ENCODE data around the gene SPEG. TPM values are rescaled to one million over a fixed set of nuclear protein-coding genes. Genes with fewer than 3 reads are reported as not detected.

Gene SPEG
- total RNA-seq, 2 experiments from 2014 or later: 18.1 to 23.6 TPM

GRCh38 chr2:219491278-219491963 is 56.8 kb downstream of the SPEG start:
- H3K4me3 Mint-ChIP-seq: no peak overlapping the region
- POLR2A ChIA-PET: interaction anchor here (2.4 kb wide), 1 partner anchor 9 kb away, joined by 7 read pairs; no protein-coding TSS in a partner anchor
- H3K36me3 Mint-ChIP-seq: no peaks in the 10 kb centered on the region
- H3K27ac Mint-ChIP-seq: no peak overlapping the region
- DNase-seq (no peak), ATAC-seq (ENCODE audit: low read depth) (no peak)
- peaks cover 39% of the 10 kb centered on the region for H3K27me3 Mint-ChIP-seq
- peaks cover 1% of the 10 kb centered on the region for H3K4me1 Mint-ChIP-seq
- H3K9me3 Mint-ChIP-seq: no peaks in the 10 kb centered on the region

GRCh38 chr2:219492575-219492974 is 57.9 kb downstream of the SPEG start:
- no peak overlapping the region for H3K4me3 Mint-ChIP-seq
- H3K27ac Mint-ChIP-seq: no peak overlapping the region
- H3K36me3 Mint-ChIP-seq: no peaks in the 10 kb centered on the region
- H3K27me3 Mint-ChIP-seq: peaks cover 44% of the 10 kb centered on the region
- ATAC-seq (ENCODE audit: low read depth) (no peak), DNase-seq (no peak)
- peaks cover 5% of the 10 kb centered on the region for H3K4me1 Mint-ChIP-seq
- POLR2A ChIA-PET: interaction anchor here (2.4 kb wide), 1 partner anchor 10 kb away, joined by 7 read pairs; no protein-coding TSS in a partner anchor
- no peaks in the 10 kb centered on the region for H3K9me3 Mint-ChIP-seq

GRCh38 chr2:219493086-219493485 is 58.4 kb downstream of the SPEG start:
- Mint-ChIP-seq H3K4me1 (peaks cover 6% of the 10 kb centered on the region), H3K9me3 (no peaks in the 10 kb centered on the region), H3K27ac (no peak overlapping the region), H3K36me3 (no peaks in the 10 kb centered on the region), H3K4me3 (no peak overlapping the region), H3K27me3 (peaks cover 45% of the 10 kb centered on the region)
- no peak for DNase-seq
- POLR2A ChIA-PET: interaction anchor here (2.4 kb wide), 1 partner anchor 11 kb away, joined by 7 read pairs; no protein-coding TSS in a partner anchor
- no peak for ATAC-seq (ENCODE audit: low read depth)

DNA sequence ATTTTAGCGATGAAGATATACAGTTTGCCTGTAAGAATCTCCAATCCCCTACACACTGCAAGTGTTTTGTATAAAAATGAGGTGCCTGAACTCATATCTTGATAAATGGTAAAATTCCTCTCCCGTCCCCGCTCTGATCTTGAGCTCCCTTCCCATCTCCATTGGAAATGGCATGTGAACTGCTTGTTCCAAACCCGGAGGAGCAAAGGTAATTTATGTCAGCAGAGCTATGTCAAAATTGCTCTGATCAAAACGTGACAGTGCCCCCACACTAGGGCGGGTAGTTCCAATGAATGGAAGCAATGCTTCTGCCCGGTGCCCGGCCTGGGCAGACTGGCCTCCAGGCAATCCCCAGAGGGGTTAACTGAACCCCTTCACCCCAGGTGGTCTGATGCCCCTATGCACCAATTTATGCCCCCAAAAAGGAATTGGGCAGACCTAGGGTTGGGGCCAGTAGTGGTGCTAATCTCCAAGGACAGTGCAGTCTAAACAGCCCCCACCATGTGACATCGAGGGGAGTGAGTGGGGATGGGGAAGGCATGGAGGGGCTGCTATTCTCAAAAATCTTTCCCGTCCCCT is 60.4 kb downstream of the SPEG start:
- POLR2A ChIA-PET: interaction anchor here (0.8 to 1.1 kb wide), 2 partner anchors 35 to 37 kb away, joined by 3 to 4 read pairs; no protein-coding TSS in a partner anchor
- Mint-ChIP-seq H3K4me1 (peaks cover 17% of the 10 kb centered on the region), H3K36me3 (no peaks in the 10 kb centered on the region), H3K27me3 (peaks cover 49% of the 10 kb centered on the region), H3K9me3 (no peaks in the 10 kb centered on the region), H3K4me3 (no peak overlapping the region), H3K27ac (no peak overlapping the region)
- DNase-seq (no peak), ATAC-seq (ENCODE audit: low read depth) (no peak)

- Mint-ChIP-seq H3K4me1 (peaks cover 20% of the 10 kb centered on the region), H3K27me3 (peaks cover 49% of the 10 kb centered on the region), H3K27ac (no peak overlapping the region), H3K36me3 (no peaks in the 10 kb centered on the region), H3K9me3 (no peaks in the 10 kb centered on the region), H3K4me3 (no peak overlapping the region)
- DNase-seq (peak; percentile 59), ATAC-seq (ENCODE audit: low read depth) (no peak)
- POLR2A ChIA-PET: interaction anchor here (1.1 kb wide), 2 partner anchors 34 kb away, joined by 3 to 4 read pairs; no protein-coding TSS in a partner anchor
Measured at GRCh38 chr2:219495531-219496122, 61.0 kb downstream of the SPEG start.

- no peak for ATAC-seq (ENCODE audit: low read depth)
- H3K27me3 Mint-ChIP-seq: peaks cover 49% of the 10 kb centered on the region
- no peak overlapping the region for H3K27ac Mint-ChIP-seq
- DNase-seq: no peak
- POLR2A ChIA-PET: interaction anchor here (1.1 kb wide), 1 partner anchor 33 kb away, joined by 3 read pairs; no protein-coding TSS in a partner anchor
- H3K36me3 Mint-ChIP-seq: no peaks in the 10 kb centered on the region
- peaks cover 20% of the 10 kb centered on the region for H3K4me1 Mint-ChIP-seq
- no peak overlapping the region for H3K4me3 Mint-ChIP-seq
- no peaks in the 10 kb centered on the region for H3K9me3 Mint-ChIP-seq
Measured at GRCh38 chr2:219496247-219496824, 61.7 kb downstream of the SPEG start.

DNA sequence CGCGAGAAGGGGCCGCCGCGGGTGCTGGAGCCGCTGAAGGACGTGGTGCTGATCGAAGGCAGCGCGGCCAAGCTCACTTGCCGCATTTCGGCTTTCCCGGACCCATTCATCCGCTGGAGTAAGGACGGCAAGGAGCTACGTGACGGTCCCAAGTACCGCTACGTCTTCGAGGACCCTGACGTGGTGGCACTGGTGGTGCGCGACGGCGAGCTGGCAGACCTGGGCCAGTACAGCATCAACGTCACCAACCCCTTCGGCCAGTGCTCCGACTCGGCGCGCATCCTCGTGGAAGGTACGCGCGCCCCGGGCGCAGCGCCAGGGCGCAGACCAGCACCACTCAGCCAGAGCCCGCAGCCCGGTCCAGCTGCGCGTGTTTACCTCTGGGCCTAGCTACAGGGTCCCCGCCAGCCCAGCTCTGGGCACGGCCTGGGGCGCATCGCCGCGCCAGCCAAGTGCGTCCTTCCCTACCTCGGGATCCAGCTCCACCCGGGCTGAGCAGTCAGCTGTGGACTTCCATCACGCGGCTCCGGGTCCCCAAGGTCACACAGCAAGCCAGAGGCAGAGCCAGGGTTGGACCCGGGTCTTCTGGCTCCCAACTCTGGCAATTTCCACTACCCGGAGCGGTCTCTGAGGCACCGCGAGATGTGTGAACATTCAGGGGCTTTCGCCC is 62.3 kb downstream of the SPEG start:
- ATAC-seq (ENCODE audit: low read depth): no peak
- peak overlapping the region; percentile 93 for H3K4me3 Mint-ChIP-seq
- H3K4me1 Mint-ChIP-seq: peaks cover 20% of the 10 kb centered on the region
- no peak for DNase-seq
- H3K27me3 Mint-ChIP-seq: peaks cover 49% of the 10 kb centered on the region
- H3K9me3 Mint-ChIP-seq: no peaks in the 10 kb centered on the region
- no peaks in the 10 kb centered on the region for H3K36me3 Mint-ChIP-seq
- H3K27ac Mint-ChIP-seq: no peak overlapping the region
- POLR2A ChIA-PET: interaction anchor here (1.1 kb wide), 1 partner anchor 33 kb away, joined by 3 read pairs; no protein-coding TSS in a partner anchor

DNA sequence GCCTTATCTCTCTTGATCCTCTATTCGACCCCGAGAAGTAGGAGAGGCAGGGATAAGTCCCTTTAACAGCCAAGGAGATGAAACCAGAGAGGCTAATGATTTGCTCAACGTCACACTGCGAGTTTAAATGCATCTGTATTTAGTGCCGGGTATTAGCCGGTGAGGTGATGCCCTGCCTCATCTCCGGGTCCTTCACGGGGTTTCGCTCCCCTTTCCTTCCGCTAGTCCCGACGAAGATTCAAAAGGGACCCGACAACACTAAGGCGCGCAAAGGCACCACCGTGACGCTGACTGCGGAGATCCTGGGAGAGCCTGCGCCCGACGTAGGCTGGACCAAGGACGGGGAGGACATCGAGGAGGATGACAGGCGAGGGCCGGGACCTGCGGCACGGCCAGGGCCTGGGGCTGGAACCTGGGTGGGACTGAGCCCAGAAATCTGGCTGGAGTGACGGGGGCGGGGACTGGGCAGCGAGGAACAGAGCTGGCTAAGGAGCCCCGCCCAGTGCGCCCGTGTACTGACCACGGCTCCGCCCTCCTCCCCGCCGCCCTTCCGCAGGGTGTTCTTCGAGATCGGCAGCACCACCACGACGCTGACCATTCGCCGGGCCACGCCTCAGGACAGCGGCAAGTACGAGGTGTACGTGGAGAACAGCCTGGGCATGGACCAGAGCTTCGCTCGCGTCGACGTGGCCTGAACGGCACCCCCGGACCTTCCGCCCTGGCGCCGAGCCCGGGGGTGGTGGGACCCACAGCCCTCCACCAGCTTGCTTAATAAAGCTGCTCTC is 63.0 kb downstream of the SPEG start:
- Mint-ChIP-seq H3K27ac (no peak overlapping the region), H3K4me3 (peak overlapping the region; percentile 93), H3K9me3 (no peaks in the 10 kb centered on the region), H3K36me3 (no peaks in the 10 kb centered on the region), H3K27me3 (peaks cover 49% of the 10 kb centered on the region), H3K4me1 (peaks cover 20% of the 10 kb centered on the region)
- POLR2A ChIA-PET: interaction anchor here (1.2 to 2.4 kb wide), 5 partner anchors 10 to 110 kb away, joined by 3 to 13 read pairs (median 7); partner anchors contain the start of genes DNPEP and STK11IP
- peak; percentile 63 for DNase-seq
- ATAC-seq (ENCODE audit: low read depth): no peak

DNA sequence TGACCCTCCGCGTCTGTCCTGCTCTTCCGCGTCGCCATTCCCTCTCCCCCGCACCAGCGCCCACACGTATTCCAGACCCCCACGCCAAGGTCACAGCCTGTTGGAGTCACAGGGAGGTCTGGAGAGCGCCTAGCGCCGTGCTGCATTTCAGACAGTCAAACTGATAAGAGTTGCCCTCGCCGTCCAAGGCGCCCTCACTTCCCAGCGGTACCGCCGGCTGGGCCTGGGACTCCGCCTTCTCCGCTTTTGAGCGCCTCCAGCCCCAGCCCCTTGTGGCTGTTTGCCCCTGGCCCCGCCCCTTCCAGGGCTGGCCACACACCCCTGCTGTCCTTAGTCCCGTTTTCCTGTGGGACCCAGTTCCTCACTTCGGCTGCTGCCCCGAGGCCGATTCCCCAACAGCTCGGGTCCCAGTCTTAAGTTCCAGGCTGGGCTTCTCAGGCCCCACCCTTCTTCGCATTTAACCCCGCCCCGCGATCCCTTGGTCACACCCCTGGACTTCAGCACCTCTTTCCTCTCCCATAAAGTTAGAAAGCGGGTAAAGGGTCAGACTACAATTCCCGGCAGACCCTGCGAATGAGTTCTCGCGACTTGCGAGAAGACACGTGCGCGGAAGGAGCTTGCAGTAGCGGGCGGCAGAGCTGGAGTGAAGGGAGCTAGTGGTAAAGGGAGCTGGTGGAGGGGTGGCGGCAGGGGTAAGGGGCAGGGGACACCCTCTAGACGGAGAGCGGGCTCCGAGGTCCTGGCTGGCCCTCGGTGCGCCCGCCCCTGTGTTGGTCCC is 63.8 kb downstream of the SPEG start, which contains the start of gene GMPPA:
GMPPA (plus strand) TSS at position 612 of the 778 bp plus-strand sequence. CDS start 1,085 bp downstream, outside the sequence.
- POLR2A ChIA-PET: interaction anchor here (0.6 to 2.4 kb wide), 13 partner anchors 9 to 1555 kb away, joined by 3 to 13 read pairs (median 3); partner anchors contain the start of genes DNPEP, STK11IP and TMEM198
- peaks cover 22% of the 10 kb centered on the region for H3K4me1 Mint-ChIP-seq

DNA sequence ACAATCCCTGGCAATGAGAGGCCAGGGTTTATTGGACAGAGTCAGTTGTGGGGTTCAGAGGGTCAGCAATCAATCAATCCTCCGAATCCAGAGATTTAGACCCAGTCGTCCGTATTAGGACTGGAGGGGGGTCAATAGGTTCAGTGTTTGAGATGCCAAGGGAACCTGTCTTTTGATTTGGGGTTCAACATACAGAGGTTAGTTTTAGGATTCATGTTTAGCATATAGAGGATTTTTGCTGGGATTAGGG is 64.3 kb downstream of the SPEG start:
- Mint-ChIP-seq H3K27ac (peak overlapping the region; percentile 73), H3K4me3 (peak overlapping the region; percentile 93), H3K27me3 (peaks cover 40% of the 10 kb centered on the region), H3K36me3 (no peaks in the 10 kb centered on the region), H3K9me3 (no peaks in the 10 kb centered on the region), H3K4me1 (peaks cover 22% of the 10 kb centered on the region)
- DNase-seq (no peak), ATAC-seq (ENCODE audit: low read depth) (no peak)
- POLR2A ChIA-PET: interaction anchor here (0.6 to 2.4 kb wide), 13 partner anchors 9 to 1556 kb away, joined by 3 to 13 read pairs (median 3); partner anchors contain the start of genes DNPEP, STK11IP and TMEM198

More for the DNA sequence above, 63.8 kb downstream of the SPEG start, which contains the start of gene GMPPA:
- Mint-ChIP-seq H3K4me3 (peak within 1 kb of the TSS; percentile 93), H3K36me3 (no peaks in the 10 kb centered on the region), H3K27ac (peak within 1 kb of the TSS; percentile 73), H3K9me3 (no peaks in the 10 kb centered on the region), H3K27me3 (peaks cover 43% of the 10 kb centered on the region)
- ATAC-seq (ENCODE audit: low read depth) (peak; percentile 92), DNase-seq (peak; percentile 92)

- H3K27me3 Mint-ChIP-seq: peaks cover 34% of the 10 kb centered on the region
- H3K36me3 Mint-ChIP-seq: peaks cover 2% of the 10 kb centered on the region
- POLR2A ChIA-PET: interaction anchor here (0.9 to 2.4 kb wide), 4 partner anchors 8 to 250 kb away, joined by 3 to 13 read pairs (median 6); partner anchors contain the start of gene DNPEP
- no peak for ATAC-seq (ENCODE audit: low read depth)
- peaks cover 22% of the 10 kb centered on the region for H3K4me1 Mint-ChIP-seq
- no peak for DNase-seq
- H3K27ac Mint-ChIP-seq: peak overlapping the region; percentile 49
- H3K9me3 Mint-ChIP-seq: no peaks in the 10 kb centered on the region
- peak overlapping the region; percentile 93 for H3K4me3 Mint-ChIP-seq
Measured at GRCh38 chr2:219499555-219499954, 64.9 kb downstream of the SPEG start.
